HG02763 (cell line): ENCODE measurements around the gene CHMP6.

Experiments used
- ATAC-seq: cut with Tn5 transposase; IDR thresholded peaks from one replicate; pipeline ENCODE4 v1.9.1; 2021; ENCODE audit warnings: mild to moderate bottlenecking, moderate library complexity; ENCODE audit not compliant: unreplicated experiment

The CHMP6 gene

GRCh38 chr17:80992077-80992947 is 671 bp downstream of the CHMP6 start:
- ATAC-seq: no peak

- ATAC-seq: no peak
Measured at GRCh38 chr17:80992948-80993624, 1.4 kb downstream of the CHMP6 start.

- no peak for ATAC-seq
Measured at GRCh38 chr17:80995131-80995530, 3.5 kb downstream of the CHMP6 start.

GRCh38 chr17:80996422-80997305 is 5.0 kb downstream of the CHMP6 start:
- no peak for ATAC-seq

GRCh38 chr17:80997424-80998117 is 5.9 kb downstream of the CHMP6 start:
- no peak for ATAC-seq

DNA sequence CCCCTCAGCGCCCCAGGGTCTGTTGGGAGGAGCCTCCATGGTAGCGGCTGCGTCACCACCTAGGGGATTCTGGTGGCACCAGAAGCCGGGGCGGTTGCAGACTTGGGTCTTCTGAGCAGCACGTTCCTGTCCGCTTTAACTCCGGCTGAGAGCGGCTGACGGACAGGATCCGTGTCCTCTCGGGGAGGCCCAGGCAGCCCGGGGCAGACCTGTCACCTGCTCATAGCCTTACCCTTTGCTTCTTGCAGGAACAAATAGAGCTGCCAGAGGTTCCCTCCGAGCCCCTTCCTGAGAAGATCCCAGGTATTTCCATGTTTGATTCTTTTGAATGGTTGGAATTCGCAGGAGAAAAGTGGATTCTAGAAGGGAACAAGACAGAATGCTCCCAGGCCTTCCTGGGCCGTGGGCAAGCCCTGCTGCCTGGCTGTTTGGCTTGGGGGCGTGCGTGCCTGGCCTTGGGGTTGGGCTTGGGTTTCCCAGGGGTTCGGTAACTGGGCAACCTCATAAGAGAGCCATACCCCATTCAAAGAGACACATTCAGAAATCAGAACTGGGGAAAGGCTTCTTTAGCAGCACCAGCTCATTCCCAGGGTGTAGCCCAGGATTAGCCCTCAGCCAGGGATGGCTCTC is 6.6 kb downstream of the CHMP6 start:
- no peak for ATAC-seq

- ATAC-seq: no peak
Measured at GRCh38 chr17:80998748-80999535, 7.3 kb downstream of the CHMP6 start.

DNA sequence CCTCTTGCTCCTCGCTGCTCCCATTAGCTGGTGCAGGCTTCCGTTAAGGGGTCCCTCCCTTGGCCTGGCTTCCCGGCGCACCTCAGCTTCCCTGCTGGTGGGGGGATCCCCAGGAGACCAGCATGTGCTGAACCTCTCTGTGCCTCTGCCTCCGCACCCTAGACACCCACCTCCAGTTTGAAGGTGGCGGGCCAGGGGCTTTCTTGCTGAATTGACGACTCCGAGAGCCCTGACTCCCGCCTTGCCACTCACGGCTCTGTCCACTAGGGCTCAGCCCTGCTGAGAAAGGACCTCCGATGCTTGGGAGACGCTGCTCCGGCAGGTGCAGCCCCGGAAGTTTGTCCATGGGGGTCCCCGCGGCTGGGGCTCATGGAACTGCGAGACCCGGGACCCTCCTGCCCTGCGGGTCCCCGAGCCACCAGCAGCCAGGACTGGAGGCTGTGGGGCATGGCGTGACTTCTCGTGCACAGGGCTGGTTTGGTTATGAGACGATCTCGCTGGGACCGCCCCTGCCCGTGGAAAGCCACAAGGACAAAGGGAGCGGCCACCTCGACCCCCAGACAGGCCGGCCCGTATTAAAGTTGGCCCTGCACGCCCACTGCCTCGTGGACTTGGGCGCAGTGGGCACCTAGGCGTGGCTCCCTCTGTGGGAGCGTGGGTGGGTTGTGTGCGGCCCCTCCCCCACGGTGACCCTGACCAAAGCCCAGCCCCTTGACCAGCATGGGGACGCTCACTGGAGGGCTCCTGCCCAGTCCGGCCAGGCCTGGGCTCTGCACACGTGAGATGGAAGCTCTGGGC is 8.1 kb downstream of the CHMP6 start:
- no peak for ATAC-seq

DNA sequence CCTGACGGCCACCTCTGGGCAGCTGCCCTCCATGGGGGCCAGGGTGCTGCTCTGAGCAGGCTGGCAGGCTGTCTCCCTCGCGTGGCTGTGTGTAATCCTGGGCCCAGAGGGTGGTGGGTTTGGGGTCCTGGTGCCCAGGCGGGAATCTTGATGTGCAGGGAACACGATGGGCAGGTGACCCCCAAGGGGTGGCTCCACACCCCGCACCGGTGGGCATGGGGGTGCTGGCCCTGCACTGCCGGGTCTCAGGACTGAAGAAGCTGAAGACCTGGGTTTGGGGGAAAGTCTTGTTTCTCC is 8.6 kb downstream of the CHMP6 start:
- no peak for ATAC-seq

GRCh38 chr17:81000631-81001357 is 9.2 kb downstream of the CHMP6 start:
- no peak for ATAC-seq

- no peak for ATAC-seq
Measured at GRCh38 chr17:81002013-81002384, 10.4 kb downstream of the CHMP6 start.

DNA sequence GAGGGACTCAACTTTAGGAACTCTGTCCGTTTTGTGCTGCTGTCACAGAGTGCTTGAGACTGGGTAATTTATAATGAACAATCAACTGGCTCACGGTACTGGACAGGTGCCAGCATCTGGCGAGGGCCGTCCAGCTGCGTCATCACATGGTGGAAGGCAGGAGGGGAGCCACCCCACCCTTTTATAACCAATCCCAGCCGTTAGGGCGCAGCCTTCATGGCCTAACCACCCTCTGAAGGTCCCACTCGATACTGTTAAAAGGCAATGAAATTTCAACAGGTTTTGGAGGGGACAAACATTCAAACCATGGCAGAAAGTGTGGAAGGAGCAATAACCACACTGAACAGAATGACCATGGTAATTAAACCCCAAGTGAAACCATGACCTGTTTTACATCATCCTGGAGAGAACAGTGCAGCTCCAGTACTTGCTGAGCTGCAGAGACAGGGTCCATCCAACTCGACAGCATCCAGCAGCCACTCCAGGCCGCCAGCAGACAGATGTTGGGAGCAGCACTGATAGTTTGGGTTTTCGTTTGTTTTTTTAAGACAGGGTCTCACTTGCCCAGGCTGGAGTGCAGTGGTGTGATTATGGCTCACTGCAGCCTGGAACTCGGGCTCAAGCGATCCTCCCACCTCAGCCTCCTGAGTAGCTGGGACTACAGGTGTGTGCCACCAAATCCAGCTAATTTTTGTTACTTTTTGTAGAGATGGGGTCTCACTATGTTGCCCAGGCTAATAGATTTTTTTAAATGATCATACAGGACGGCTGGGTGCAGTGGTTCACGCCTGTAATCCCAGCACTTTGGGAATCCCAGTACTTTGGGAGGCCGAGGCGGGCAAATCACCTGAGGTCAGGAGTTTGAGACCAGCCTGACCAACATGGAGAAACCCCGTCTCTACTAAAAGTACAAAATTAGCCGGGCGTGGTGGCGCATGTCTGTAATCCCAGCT is 11.0 kb downstream of the CHMP6 start:
- ATAC-seq: no peak

GRCh38 chr17:81003711-81004475 is 12.3 kb downstream of the CHMP6 start:
- ATAC-seq: no peak

DNA sequence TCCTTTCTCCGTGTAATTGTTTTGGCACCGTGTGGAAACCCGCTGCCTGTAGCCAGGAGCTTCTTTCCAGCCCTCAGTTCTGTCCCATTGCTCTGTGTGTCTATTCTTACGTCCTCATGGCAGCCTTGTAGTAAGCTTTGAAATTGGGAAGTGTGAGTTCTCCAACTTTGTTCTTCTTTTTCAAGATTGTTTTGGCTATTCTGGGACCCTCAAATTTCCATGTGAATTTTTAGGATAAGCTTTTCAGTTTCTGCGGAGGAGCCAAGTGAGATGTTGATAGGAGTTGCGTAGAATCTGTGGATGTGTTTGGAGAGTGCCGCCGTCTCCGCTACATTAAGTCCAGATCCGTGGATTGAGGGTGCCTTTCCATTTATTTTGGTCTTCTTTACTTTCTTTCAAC is 15.2 kb downstream of the CHMP6 start:
- no peak for ATAC-seq

GRCh38 chr17:81008140-81008539 is 16.5 kb downstream of the CHMP6 start:
- ATAC-seq: no peak

- ATAC-seq: no peak
Measured at GRCh38 chr17:81009136-81009535, 17.5 kb downstream of the CHMP6 start.
